ENCODE data around the gene MCU. TPM values are rescaled to one million over a fixed set of nuclear protein-coding genes. Genes with fewer than 3 reads are reported as not detected.

Gene MCU
- polyA plus RNA-seq, 1 donor (not counting 4 experiments of a cell fraction or from before 2014, with no cell fraction given), result 103 TPM

DNA sequence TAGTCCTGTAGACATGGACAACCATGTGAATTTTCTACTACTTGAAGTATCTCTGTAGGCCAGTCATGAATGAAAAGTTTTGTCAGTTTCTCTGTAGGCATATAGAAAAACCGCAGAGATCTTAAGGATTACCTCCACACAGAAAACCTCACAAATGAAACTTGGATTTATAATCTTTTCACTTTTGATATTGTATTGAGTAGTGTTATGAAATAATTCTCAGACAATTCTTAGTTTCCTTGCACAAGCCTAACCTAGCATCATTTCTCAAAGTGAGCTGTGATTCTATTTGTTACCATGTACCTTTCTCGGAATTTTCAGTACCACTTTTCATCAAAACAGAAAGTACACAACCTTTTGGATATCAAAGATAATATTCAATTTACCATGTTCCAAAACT is 150.2 kb downstream of the MCU start:
- FAIRE-seq, result no peak
- DNase-seq (ENCODE audit: low read depth, low spot score), result no peak
- no peaks in the 10 kb centered on the region for H3K9me3 ChIP-seq (ENCODE audit: control insufficient read depth, low read depth, low read length)
- no peaks in the 10 kb centered on the region for H3K36me3 ChIP-seq (ENCODE audit: control insufficient read depth in 2 of 2, extremely low read depth in 1 of 2, insufficient read depth in 2 of 2, low read length in 2 of 2)
- H3K4me2 ChIP-seq (ENCODE audit: control insufficient read depth, extremely low read depth, insufficient read depth, low read depth, low read length), result no peak overlapping the region
- TF ChIP-seq EZH2 (IDR thresholded peaks at IDR 0.05; ENCODE audit: low read length), result no peak
- no peak for TF ChIP-seq CTCF (optimal IDR thresholded peaks at IDR 0.05 in 1 of 3, IDR thresholded peaks at IDR 0.05 in 1 of 3, conservative IDR thresholded peaks at IDR 0.05 in 1 of 3; ENCODE audit: extremely low read depth in 1 of 3, insufficient read depth in 2 of 3, low read length in 3 of 3)
- no peak overlapping the region for H3K9ac ChIP-seq (ENCODE audit: control insufficient read depth, extremely low read depth, insufficient read depth, low read length)
- no peak overlapping the region for H3K4me3 ChIP-seq (ENCODE audit: control insufficient read depth in 2 of 3, extremely low read depth in 1 of 3, insufficient read depth in 2 of 3, low read depth in 1 of 3, low read length in 3 of 3)
- H3K9me1 ChIP-seq (ENCODE audit: control insufficient read depth, extremely low read depth, insufficient read depth, low read length), result no peaks in the 10 kb centered on the region
- H3K27ac ChIP-seq (ENCODE audit: control insufficient read depth, insufficient read depth, low read length), result no peak overlapping the region
- H2AFZ ChIP-seq (ENCODE audit: control insufficient read depth, low read length), result no peak overlapping the region
- no peaks in the 10 kb centered on the region for H3K27me3 ChIP-seq (ENCODE audit: control insufficient read depth, extremely low read depth, insufficient read depth, low read length)
- no peaks in the 10 kb centered on the region for H4K20me1 ChIP-seq (ENCODE audit: control insufficient read depth, extremely low read depth, insufficient read depth, low read length)
- peaks cover 4% of the 10 kb centered on the region for H3K79me2 ChIP-seq (ENCODE audit: control insufficient read depth, insufficient read depth, low read length)
- H3K4me1 ChIP-seq (ENCODE audit: control insufficient read depth, extremely low read depth, insufficient read depth, low read length), result peaks cover 34% of the 10 kb centered on the region
- dilution Hi-C loops (cut with MboI; ENCODE audit: extremely low pct_ligation_motif_present, low sequenced_read_pairs), result no loop called here

DNA sequence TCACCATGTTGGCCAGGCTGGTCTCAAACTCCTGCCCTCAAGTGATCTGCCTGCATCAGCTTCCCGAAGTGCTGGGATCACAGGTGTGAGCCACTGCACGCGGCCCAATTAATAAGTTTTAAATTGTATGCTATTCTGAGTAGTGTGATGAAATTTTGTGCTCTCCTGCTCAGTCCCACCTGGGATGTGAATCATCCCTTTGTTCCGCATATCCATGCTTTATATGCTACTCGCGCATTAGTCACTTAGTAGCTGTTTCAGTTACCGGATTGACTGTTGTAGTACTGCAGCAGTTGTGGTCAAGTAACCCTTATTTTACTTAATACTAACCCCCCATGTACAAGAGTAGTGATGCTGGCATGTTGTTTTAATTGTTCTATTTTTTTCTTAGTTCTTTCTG is 154.3 kb downstream of the MCU start:
- Histone ChIP-seq H3K79me2 (ENCODE audit: control insufficient read depth, insufficient read depth, low read length) (peaks cover 4% of the 10 kb centered on the region), H3K36me3 (ENCODE audit: control insufficient read depth in 2 of 2, extremely low read depth in 1 of 2, insufficient read depth in 2 of 2, low read length in 2 of 2) (no peaks in the 10 kb centered on the region), H3K4me1 (ENCODE audit: control insufficient read depth, extremely low read depth, insufficient read depth, low read length) (peaks cover 33% of the 10 kb centered on the region), H4K20me1 (ENCODE audit: control insufficient read depth, extremely low read depth, insufficient read depth, low read length) (no peaks in the 10 kb centered on the region), H3K27me3 (ENCODE audit: control insufficient read depth, extremely low read depth, insufficient read depth, low read length) (no peaks in the 10 kb centered on the region), H3K9me1 (ENCODE audit: control insufficient read depth, extremely low read depth, insufficient read depth, low read length) (no peaks in the 10 kb centered on the region), H3K4me3 (ENCODE audit: control insufficient read depth in 2 of 3, extremely low read depth in 1 of 3, insufficient read depth in 2 of 3, low read depth in 1 of 3, low read length in 3 of 3) (no peak overlapping the region), H3K27ac (ENCODE audit: control insufficient read depth, insufficient read depth, low read length) (peak overlapping the region; percentile 48), H3K9me3 (ENCODE audit: control insufficient read depth, low read depth, low read length) (no peaks in the 10 kb centered on the region), H3K9ac (ENCODE audit: control insufficient read depth, extremely low read depth, insufficient read depth, low read length) (no peak overlapping the region), H2AFZ (ENCODE audit: control insufficient read depth, low read length) (no peak overlapping the region), H3K4me2 (ENCODE audit: control insufficient read depth, extremely low read depth, insufficient read depth, low read depth, low read length) (peak overlapping the region; percentile 7)
- peak; percentile 65 for DNase-seq (ENCODE audit: low read depth, low spot score)
- dilution Hi-C loops (cut with MboI; ENCODE audit: extremely low pct_ligation_motif_present, low sequenced_read_pairs), result no loop called here
- FAIRE-seq, result peak; percentile 97
- TF ChIP-seq EZH2 (IDR thresholded peaks at IDR 0.05; ENCODE audit: low read length), result no peak
- no peak for TF ChIP-seq CTCF (optimal IDR thresholded peaks at IDR 0.05 in 1 of 3, IDR thresholded peaks at IDR 0.05 in 1 of 3, conservative IDR thresholded peaks at IDR 0.05 in 1 of 3; ENCODE audit: extremely low read depth in 1 of 3, insufficient read depth in 2 of 3, low read length in 3 of 3)

Measured in keratinocyte (primary cell).